SK-N-MC (cell line): ENCODE data around the gene PSMD1.

Experiments used
- EZH2 ChIP-seq: fragments of 200-600 bp; sonication (generic); IDR thresholded peaks from one replicate; pipeline ENCODE4 v1.6.1; 2017; ENCODE audit warnings: antibody characterized with exemption
- FOXP2 ChIP-seq: optimal IDR thresholded peaks from 2 replicates; pipeline ENCODE3; 2011; ENCODE audit warnings: mild to moderate bottlenecking, moderate library complexity; ENCODE audit not compliant: insufficient read depth; ENCODE audit errors: extremely low read length, control extremely low read depth
- POLR2AphosphoS5 ChIP-seq: IDR thresholded peaks from 2 replicates; pipeline ENCODE4 v1.6.1; 2012; ENCODE audit warnings: mild to moderate bottlenecking, low read depth, low read length, borderline replicate concordance

- TF ChIP-seq EZH2: no peak
- TF ChIP-seq POLR2AphosphoS5: no peak
- no peak for TF ChIP-seq FOXP2
Measured at GRCh38 chr2:231063347-231063746, 6.7 kb downstream of the PSMD1 start.
